Measurements from ENCODE around the gene COL28A1.

Gene COL28A1

DNA sequence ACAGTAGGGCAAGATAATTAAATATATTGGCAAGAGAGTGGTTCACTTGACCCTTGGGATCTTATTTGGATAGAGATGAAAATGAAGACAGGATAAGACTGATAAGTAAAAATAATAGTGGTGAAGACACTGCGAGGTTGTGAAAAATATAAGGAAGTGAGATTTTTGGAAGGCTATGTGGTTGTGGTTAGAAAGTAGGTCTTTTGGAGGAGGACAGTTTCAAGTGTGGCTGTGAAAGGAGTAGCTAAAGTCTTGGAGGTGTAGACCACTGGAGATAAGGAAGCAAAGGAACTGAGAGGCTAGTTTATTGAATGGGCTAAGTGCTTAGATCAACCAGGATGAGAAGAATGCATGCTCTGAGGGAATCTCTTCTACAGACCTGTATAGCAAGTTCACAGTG is 42.2 kb upstream of the COL28A1 start:
- no peak overlapping the region for H3K27ac ChIP-seq (ENCODE audit: low read depth, low read length)
- TF ChIP-seq EZH2phosphoT487 (conservative IDR thresholded peaks at IDR 0.05; ENCODE audit: low read length), result no peak
- TF ChIP-seq, protein P1, sequence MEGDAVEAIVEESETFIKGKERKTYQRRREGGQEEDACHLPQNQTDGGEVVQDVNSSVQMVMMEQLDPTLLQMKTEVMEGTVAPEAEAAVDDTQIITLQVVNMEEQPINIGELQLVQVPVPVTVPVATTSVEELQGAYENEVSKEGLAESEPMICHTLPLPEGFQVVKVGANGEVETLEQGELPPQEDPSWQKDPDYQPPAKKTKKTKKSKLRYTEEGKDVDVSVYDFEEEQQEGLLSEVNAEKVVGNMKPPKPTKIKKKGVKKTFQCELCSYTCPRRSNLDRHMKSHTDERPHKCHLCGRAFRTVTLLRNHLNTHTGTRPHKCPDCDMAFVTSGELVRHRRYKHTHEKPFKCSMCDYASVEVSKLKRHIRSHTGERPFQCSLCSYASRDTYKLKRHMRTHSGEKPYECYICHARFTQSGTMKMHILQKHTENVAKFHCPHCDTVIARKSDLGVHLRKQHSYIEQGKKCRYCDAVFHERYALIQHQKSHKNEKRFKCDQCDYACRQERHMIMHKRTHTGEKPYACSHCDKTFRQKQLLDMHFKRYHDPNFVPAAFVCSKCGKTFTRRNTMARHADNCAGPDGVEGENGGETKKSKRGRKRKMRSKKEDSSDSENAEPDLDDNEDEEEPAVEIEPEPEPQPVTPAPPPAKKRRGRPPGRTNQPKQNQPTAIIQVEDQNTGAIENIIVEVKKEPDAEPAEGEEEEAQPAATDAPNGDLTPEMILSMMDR (IDR thresholded peaks at IDR 0.05; ENCODE audit: insufficient read depth, low read length, poor library complexity, severe bottlenecking), result no peak
- H3K4me2 ChIP-seq (ENCODE audit: low read depth, low read length, poor library complexity, severe bottlenecking), result no peak overlapping the region

DNA sequence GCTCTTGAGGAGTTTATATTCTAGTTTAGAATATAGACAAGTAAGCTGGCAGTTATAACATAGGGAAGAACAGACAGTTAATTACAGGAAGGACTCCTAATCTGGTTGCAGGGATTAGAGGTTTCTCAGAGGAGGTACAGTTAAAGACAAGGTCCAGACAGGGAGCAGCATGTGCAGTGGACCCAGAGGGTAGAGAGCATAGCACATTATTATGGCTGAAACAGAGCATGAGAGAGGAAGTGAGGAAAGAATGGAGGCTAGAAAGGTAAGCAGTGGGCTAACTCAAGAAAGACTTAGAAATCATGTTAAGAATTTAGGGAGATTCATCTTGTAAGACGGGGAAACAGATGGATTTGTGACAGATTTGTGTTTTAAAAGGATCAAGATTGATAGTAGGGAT is 40.7 kb upstream of the COL28A1 start:
- Histone ChIP-seq H3F3A (ENCODE audit: insufficient read depth) (no peaks in the 10 kb centered on the region), H3K36me3 (ENCODE audit: low read length) (peaks cover 48% of the 10 kb centered on the region; the same call in 1 of the 2 replicates), H3K27ac (ENCODE audit: low read depth, low read length) (no peak overlapping the region), H3K79me2 (ENCODE audit: insufficient read depth, low read length) (peaks cover 80% of the 10 kb centered on the region), H2AFZ (ENCODE audit: low read depth, low read length, severe bottlenecking) (no peak overlapping the region), H3K27me3 (ENCODE audit: low read length) (no peaks in the 10 kb centered on the region), H3K9me2 (replicated peaks; ENCODE audit: insufficient read depth, low read length) (no peaks in the 10 kb centered on the region), H4K20me1 (ENCODE audit: low read depth, low read length) (peaks cover 17% of the 10 kb centered on the region; the same call in 1 of the 2 replicates), H3K9me3 (ENCODE audit: insufficient read depth, low read length) (no peaks in the 10 kb centered on the region), H3K9ac (ENCODE audit: low read length) (no peak overlapping the region), H3K4me3 (ENCODE audit: insufficient read depth, low read length, poor library complexity, severe bottlenecking) (no peak overlapping the region), H3K4me2 (ENCODE audit: low read depth, low read length, poor library complexity, severe bottlenecking) (no peak overlapping the region)
- TF ChIP-seq, protein P1 (IDR thresholded peaks at IDR 0.05; ENCODE audit: insufficient read depth, low read length, poor library complexity, severe bottlenecking), result no peak
- no peak for TF ChIP-seq EZH2phosphoT487 (conservative IDR thresholded peaks at IDR 0.05; ENCODE audit: low read length)

More for the DNA sequence above, 42.2 kb upstream of the COL28A1 start:
- Histone ChIP-seq H2AFZ (ENCODE audit: low read depth, low read length, severe bottlenecking) (no peak overlapping the region), H3K36me3 (ENCODE audit: low read length) (peaks cover 44% of the 10 kb centered on the region; the same call in 1 of the 2 replicates), H3K27me3 (ENCODE audit: low read length) (no peaks in the 10 kb centered on the region), H3K79me2 (ENCODE audit: insufficient read depth, low read length) (peaks cover 76% of the 10 kb centered on the region), H3K9ac (ENCODE audit: low read length) (no peak overlapping the region), H3K9me2 (replicated peaks; ENCODE audit: insufficient read depth, low read length) (no peaks in the 10 kb centered on the region), H3K4me3 (ENCODE audit: insufficient read depth, low read length, poor library complexity, severe bottlenecking) (no peak overlapping the region), H3K9me3 (ENCODE audit: insufficient read depth, low read length) (no peaks in the 10 kb centered on the region), H4K20me1 (ENCODE audit: low read depth, low read length) (peaks cover 17% of the 10 kb centered on the region; the same call in 1 of the 2 replicates), H3F3A (ENCODE audit: insufficient read depth) (peaks cover 4% of the 10 kb centered on the region; the same call in 1 of the 2 replicates)

DNA sequence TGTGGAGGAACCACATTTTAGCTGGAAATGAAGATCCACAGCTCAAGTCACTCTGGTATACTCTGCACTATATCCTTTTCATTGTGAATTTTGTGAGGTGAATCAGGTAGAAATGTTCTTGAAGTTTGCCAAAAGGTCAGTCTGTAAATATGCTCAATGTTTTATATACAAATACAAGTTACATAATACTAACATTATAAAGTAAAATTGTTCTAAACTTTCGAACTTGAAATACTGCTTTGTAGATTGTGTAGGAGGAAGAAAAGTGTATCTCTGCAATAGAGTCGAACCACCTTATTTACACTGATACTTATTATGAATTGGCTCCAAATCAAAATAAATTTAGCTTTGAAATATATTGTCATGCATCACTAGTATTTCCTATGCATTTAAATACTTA is 38.0 kb upstream of the COL28A1 start:
- no peak overlapping the region for H3K4me2 ChIP-seq (ENCODE audit: low read depth, low read length, poor library complexity, severe bottlenecking)
- H3F3A ChIP-seq (ENCODE audit: insufficient read depth), result peaks cover 13% of the 10 kb centered on the region
- no peak overlapping the region for H3K27ac ChIP-seq (ENCODE audit: low read depth, low read length)
- H3K79me2 ChIP-seq (ENCODE audit: insufficient read depth, low read length), result peaks cover 91% of the 10 kb centered on the region
- no peaks in the 10 kb centered on the region for H3K9me3 ChIP-seq (ENCODE audit: insufficient read depth, low read length)
- H3K36me3 ChIP-seq (ENCODE audit: low read length), result peaks cover 40% of the 10 kb centered on the region; the same call in 1 of the 2 replicates
- H2AFZ ChIP-seq (ENCODE audit: low read depth, low read length, severe bottlenecking), result no peak overlapping the region
- no peak overlapping the region for H3K9ac ChIP-seq (ENCODE audit: low read length)
- no peaks in the 10 kb centered on the region for H3K27me3 ChIP-seq (ENCODE audit: low read length)
- no peaks in the 10 kb centered on the region for H3K9me2 ChIP-seq (replicated peaks; ENCODE audit: insufficient read depth, low read length)
- peaks cover 14% of the 10 kb centered on the region; the same call in 1 of the 2 replicates for H4K20me1 ChIP-seq (ENCODE audit: low read depth, low read length)
- TF ChIP-seq EZH2phosphoT487 (conservative IDR thresholded peaks at IDR 0.05; ENCODE audit: low read length), result no peak
- TF ChIP-seq, protein P1 (IDR thresholded peaks at IDR 0.05; ENCODE audit: insufficient read depth, low read length, poor library complexity, severe bottlenecking), result no peak
- H3K4me3 ChIP-seq (ENCODE audit: insufficient read depth, low read length, poor library complexity, severe bottlenecking), result no peak overlapping the region

Data from SU-DHL-6 (cell line).